ENCODE measurements around the gene PNP.

- no peak for TF ChIP-seq CTCF (IDR thresholded peaks at IDR 0.05)
- TF ChIP-seq POLR2A (IDR thresholded peaks at IDR 0.05) = no peak
Observed at GRCh38 chr14:20478894-20479293, 9.7 kb downstream of the PNP start.
